GM04503 (cell line): ENCODE results near the gene MAN2C1.
"Not testable (repeated sequence)": the region's sequence is repeated elsewhere in the genome, so short reads cannot be mapped to it uniquely, and the experiment has no call there.

Source experiments
- DNase-seq: peaks from one replicate; pipeline ENCODE4 v3.0.0-alpha.2; 2012; ENCODE audit warnings: low read depth

MAN2C1 gene

GRCh38 chr15:75361361-75361988 lies 6.9 kb downstream of the MAN2C1 start:
- no peak for DNase-seq

GRCh38 chr15:75360856-75361255 lies 7.6 kb downstream of the MAN2C1 start:
- DNase-seq, result no peak

- DNase-seq, result no peak
These were observed 8.0 kb downstream of the MAN2C1 start for GRCh38 chr15:75360391-75360790.

- DNase-seq, result no peak
These were observed 8.7 kb downstream of the MAN2C1 start for GRCh38 chr15:75359537-75360250.

GRCh38 chr15:75358771-75359536 lies 9.5 kb downstream of the MAN2C1 start:
- no peak for DNase-seq

GRCh38 chr15:75357976-75358673 lies 10.3 kb downstream of the MAN2C1 start:
- DNase-seq, result no peak

GRCh38 chr15:75356517-75356916 lies 11.9 kb downstream of the MAN2C1 start:
- no peak for DNase-seq

GRCh38 chr15:75356006-75356405 lies 12.4 kb downstream of the MAN2C1 start:
- DNase-seq, result no peak

GRCh38 chr15:75355369-75355768 lies 13.0 kb downstream of the MAN2C1 start:
- no peak for DNase-seq

- DNase-seq, result no peak
These were observed 14.0 kb downstream of the MAN2C1 start for GRCh38 chr15:75354454-75354853.

- no peak for DNase-seq
These were observed 14.8 kb downstream of the MAN2C1 start for GRCh38 chr15:75353604-75354003.

GRCh38 chr15:75352186-75353080 lies 16.0 kb downstream of the MAN2C1 start:
- DNase-seq, result no peak

GRCh38 chr15:75350601-75351361 lies 17.6 kb downstream of the MAN2C1 start:
- DNase-seq, result no peak

GRCh38 chr15:75349851-75350588 lies 18.4 kb downstream of the MAN2C1 start:
- no peak for DNase-seq

GRCh38 chr15:75349351-75349669 lies 19.1 kb downstream of the MAN2C1 start:
- not testable (repeated sequence) for DNase-seq

- DNase-seq, result no peak
These were observed 19.7 kb downstream of the MAN2C1 start for GRCh38 chr15:75348562-75349350.

- no peak for DNase-seq
These were observed 20.3 kb downstream of the MAN2C1 start for GRCh38 chr15:75348034-75348561.

- no peak for DNase-seq
These were observed 21.0 kb downstream of the MAN2C1 start for GRCh38 chr15:75347222-75348033.
